Right atrium auricular region (tissue), 2 donors: ENCODE measurements around the gene PANK1. TPM values are rescaled to one million over a fixed set of nuclear protein-coding genes. Genes with fewer than 3 reads are reported as not detected.

ENCODE experiments used
- DNase-seq: peaks from one replicate; pipeline ENCODE4 v3.0.0-alpha.2; 2019; ENCODE audit warnings: low spot score
- H3K27ac ChIP-seq, 2 donors: fragments of 200-600 bp; sonication (generic); 1 replicate in 1 of 2; 2 replicates in 1 of 2; pipeline ENCODE4 v1.5.1; 2016 to 2019
- H3K27me3 ChIP-seq, 2 donors: fragments of 200-600 bp; sonication (generic); one replicate each; pipeline versions ENCODE4 v1.5.1 to v1.6.0; 2017 to 2019
- H3K36me3 ChIP-seq: fragments of 200-600 bp; sonication (generic); one replicate; pipeline ENCODE4 v1.5.1; 2016
- H3K4me1 ChIP-seq, 2 donors: fragments of 200-600 bp; sonication (generic); one replicate each; pipeline versions ENCODE4 v1.5.1 to v1.6.0; 2017 to 2019
- H3K4me3 ChIP-seq, 2 donors: fragments of 200-600 bp; sonication (generic); 1 replicate in 1 of 2; 2 replicates in 1 of 2; pipeline ENCODE4 v1.5.1; 2017 to 2019; ENCODE audit warnings: mild to moderate bottlenecking in 1 of 2, moderate library complexity in 1 of 2
- H3K9me3 ChIP-seq, 2 donors: fragments of 200-600 bp; sonication (generic); one replicate each; pipeline ENCODE4 v1.5.1; 2019
- total RNA-seq, 2 donors: library from RNA; depleted of rRNA; stranded (reverse); fragments of >200 nt; gene quantifications; one replicate each; pipeline ENCODE4 v1.1.0, GENCODE V29; 2016
- TF ChIP-seq, protein P1 (sequence below), 2 donors: fragments of 200-600 bp; sonication (generic); IDR thresholded peaks; one replicate each; pipeline ENCODE4 v1.5.1; 2019; ENCODE audit warnings: antibody characterized with exemption in 2 of 2

Gene PANK1
- total RNA-seq, 2 donors from 2014 or later, result 7.4 to 15.5 TPM

DNA sequence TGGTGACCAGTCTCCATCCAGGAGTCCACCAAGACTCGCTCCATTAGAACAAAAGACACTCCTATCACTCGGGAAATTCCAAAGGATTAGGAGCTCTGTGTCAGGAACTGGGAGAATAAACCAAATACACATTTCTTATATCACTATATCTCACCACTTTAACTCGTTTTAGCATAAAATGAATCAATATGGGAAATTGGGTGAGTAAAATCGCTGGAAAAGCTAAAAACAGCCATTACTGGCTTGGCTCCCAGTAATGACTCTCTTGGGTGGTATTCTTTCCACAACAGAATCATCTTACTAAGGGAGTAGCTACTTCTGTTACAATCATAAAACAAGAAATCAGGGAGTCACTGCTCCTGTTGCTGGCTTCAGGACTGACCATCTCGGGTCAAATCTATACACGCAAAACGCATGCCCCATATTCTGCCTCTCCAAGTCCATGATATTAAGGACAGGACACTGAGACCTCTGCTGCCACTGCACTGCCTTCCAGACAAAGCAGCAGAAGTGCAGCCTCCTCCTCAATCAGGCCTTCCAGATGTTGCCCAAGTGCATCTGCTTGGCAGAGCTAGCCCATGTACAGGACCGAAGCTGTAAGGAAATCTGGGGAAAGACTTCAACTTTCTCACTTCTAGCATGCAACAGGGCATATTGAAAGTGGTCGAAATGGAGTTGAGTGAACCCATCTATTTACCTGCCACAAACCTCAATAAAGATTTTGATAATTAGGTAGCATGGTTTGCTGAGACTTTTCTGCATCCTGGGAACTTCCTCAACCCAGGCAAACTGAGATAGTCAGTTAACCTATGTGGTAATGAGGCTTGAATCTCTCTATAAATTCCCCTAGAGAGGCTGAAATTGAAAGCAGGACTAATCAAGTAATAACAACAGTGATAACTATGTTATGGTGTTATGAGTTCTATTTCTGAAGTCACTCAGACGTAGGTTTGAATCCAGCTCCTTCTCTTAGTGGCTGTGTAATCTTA lies 14.4 kb upstream of the PANK1 start:
- Histone ChIP-seq H3K27ac (no peak overlapping the region), H3K4me3 (no peak overlapping the region), H3K9me3 (no peaks in the 10 kb centered on the region), H3K27me3 (no peaks in the 10 kb centered on the region), H3K36me3 (no peaks in the 10 kb centered on the region), H3K4me1 (peaks cover 0 to 7% of the 10 kb centered on the region in 2 donors)
- TF ChIP-seq, protein P1, sequence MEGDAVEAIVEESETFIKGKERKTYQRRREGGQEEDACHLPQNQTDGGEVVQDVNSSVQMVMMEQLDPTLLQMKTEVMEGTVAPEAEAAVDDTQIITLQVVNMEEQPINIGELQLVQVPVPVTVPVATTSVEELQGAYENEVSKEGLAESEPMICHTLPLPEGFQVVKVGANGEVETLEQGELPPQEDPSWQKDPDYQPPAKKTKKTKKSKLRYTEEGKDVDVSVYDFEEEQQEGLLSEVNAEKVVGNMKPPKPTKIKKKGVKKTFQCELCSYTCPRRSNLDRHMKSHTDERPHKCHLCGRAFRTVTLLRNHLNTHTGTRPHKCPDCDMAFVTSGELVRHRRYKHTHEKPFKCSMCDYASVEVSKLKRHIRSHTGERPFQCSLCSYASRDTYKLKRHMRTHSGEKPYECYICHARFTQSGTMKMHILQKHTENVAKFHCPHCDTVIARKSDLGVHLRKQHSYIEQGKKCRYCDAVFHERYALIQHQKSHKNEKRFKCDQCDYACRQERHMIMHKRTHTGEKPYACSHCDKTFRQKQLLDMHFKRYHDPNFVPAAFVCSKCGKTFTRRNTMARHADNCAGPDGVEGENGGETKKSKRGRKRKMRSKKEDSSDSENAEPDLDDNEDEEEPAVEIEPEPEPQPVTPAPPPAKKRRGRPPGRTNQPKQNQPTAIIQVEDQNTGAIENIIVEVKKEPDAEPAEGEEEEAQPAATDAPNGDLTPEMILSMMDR (IDR thresholded peaks at IDR 0.05), result no peak
- DNase-seq, result no peak

DNA sequence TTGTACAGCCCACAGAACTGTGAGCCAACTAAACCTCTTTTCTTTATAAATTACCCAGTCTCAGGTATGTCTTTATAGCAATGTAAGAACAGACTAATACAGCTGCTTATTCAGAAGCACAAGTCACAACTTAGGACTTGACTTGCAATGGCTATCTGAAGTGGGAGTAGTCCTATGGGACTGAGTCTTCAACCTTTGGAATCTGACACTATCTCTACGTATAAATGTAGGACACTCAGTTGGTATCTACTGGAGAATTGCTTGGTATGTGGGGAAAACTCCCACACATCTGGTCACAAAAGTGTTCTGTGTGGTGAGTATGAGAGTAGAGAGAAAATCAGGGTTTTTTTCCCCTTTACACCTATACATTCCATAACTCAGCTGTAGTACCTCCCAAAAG lies 12.3 kb upstream of the PANK1 start:
- Histone ChIP-seq H3K27me3 (no peaks in the 10 kb centered on the region), H3K4me1 (peaks cover 0 to 7% of the 10 kb centered on the region in 2 donors), H3K9me3 (no peaks in the 10 kb centered on the region), H3K36me3 (no peaks in the 10 kb centered on the region), H3K4me3 (no peak overlapping the region), H3K27ac (no peak overlapping the region)
- TF ChIP-seq, protein P1 (IDR thresholded peaks at IDR 0.05), result no peak
- no peak for DNase-seq

DNA sequence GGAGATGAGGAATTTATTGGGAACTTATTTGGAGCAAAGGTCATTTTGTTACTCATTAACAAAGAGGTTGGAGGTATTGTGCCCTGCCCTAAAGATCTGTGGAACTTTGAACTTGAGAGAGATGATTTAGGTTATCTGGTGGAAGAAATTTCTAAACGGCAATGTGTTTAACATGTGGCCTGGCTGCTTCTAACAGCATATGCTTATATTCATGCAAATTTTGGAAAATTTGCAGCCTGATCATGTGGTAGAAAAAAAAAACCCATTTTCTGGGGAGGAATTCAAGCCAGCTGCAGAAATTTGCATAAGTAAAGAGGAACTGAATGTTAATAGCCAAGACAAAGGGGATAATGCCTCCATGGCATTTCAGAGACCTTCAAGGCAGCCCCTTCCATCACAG lies 10.7 kb upstream of the PANK1 start:
- no peaks in the 10 kb centered on the region for H3K36me3 ChIP-seq
- H3K27ac ChIP-seq, result no peak overlapping the region
- DNase-seq, result no peak
- H3K4me1 ChIP-seq, result peaks cover 0 to 7% of the 10 kb centered on the region in 2 donors
- H3K9me3 ChIP-seq, result no peaks in the 10 kb centered on the region
- TF ChIP-seq, protein P1 (IDR thresholded peaks at IDR 0.05), result no peak
- no peak overlapping the region for H3K4me3 ChIP-seq
- H3K27me3 ChIP-seq, result no peaks in the 10 kb centered on the region

DNA sequence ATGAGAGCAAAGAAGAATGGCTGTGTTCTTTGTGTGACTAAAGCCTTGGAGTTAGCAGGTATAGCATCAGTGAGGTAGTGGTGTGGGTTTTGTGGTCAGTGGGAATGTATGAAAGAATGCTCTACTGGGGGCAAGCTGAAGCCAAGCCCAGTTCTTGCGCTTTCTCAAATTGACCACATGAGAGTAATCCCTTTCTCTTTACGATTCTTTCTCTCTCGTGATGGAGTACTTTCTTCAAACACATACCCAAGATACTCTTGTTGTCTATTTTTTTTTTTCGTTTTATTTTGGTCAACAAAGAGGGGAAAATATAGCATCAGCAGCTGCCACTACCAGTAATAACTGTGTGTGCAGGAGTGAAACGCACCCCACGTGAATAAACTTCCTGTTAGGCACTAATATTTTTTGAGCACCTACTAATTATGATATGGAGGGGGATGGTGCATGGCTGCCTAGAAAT lies 8.4 kb upstream of the PANK1 start:
- Histone ChIP-seq H3K4me3 (no peak overlapping the region), H3K4me1 (no peaks in the 10 kb centered on the region), H3K9me3 (no peaks in the 10 kb centered on the region), H3K27me3 (no peaks in the 10 kb centered on the region), H3K36me3 (no peaks in the 10 kb centered on the region), H3K27ac (no peak overlapping the region)
- no peak for DNase-seq
- TF ChIP-seq, protein P1 (IDR thresholded peaks at IDR 0.05), result no peak

DNA sequence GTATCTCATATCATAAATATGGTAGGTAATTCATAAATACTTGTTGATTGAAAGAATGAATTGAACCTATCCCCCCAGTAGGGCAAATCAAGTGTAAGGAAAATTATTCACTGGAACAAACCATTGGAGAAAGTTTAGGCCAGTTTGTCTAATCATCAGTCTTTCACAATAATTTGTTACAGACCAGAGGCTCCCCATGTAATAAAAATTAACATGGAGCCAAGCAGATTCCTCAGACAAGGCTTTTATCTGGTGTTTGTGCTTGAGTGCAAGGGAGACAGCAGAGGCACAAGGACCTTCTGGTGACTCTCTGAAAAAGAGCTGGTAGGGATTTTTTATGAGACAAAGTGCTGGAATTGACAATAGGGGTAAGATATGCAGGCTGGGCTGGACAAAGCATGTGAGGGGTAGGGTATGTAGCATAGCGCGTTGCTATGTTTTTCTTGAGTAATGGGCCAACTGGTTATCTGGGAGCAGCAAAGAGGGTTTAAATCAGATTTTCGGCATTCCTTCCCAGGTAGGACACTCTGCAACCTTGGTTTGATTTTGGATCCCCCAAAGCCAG lies 7.8 kb upstream of the PANK1 start:
- Histone ChIP-seq H3K4me1 (no peaks in the 10 kb centered on the region), H3K4me3 (no peak overlapping the region), H3K36me3 (no peaks in the 10 kb centered on the region), H3K9me3 (no peaks in the 10 kb centered on the region), H3K27me3 (no peaks in the 10 kb centered on the region), H3K27ac (no peak overlapping the region)
- DNase-seq, result no peak
- TF ChIP-seq, protein P1 (IDR thresholded peaks at IDR 0.05), result no peak
